GM19467 (cell line): Measurements from ENCODE around the gene KIF6.

Experiments
- ATAC-seq: cut with Tn5 transposase; IDR thresholded peaks from one replicate; pipeline ENCODE4 v1.9.1; 2021; ENCODE audit warnings: mild to moderate bottlenecking, moderate library complexity; ENCODE audit not compliant: unreplicated experiment

Gene KIF6

DNA sequence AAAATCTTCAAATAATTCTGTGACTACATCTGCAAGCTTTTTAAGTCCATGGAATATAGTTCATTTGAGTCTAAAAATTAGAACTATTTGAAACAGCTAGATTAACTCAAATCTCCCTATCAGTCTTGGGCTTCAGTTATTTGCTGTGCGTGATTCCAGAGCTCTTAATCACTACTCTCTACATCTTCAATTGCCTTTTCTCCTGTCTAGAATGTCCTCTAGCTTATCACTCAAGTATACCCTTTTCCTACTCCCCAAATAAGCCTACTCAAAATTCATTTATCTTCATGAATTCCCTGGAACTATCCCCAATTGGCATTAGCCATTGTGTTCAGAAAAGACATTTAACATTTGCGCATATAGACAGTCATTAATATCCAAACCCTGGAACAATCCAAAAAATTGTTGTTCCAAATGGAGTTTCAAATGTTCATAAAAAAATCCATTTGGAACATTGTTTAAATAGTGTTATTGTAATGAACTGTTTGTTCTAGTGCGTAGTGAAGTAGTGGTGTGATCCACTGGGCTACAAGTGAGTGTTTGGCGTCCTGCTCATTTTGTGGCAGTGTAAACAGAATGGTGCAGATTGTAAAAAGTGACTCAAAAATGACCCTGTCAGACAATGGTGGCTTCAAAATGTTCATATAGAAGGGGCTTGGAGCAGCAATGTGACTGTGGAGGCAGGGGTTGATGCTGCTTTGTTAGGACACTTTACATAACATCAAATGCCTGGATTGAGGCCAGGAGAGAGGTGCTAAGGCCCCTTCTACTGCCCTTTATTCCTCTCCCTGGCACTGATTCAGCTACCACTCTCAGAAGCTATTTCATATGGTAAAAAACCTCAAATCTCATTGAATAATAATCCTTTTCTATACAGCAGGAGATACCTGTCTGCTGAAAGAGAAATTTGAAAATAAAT lies 122.3 kb downstream of the KIF6 start:
- ATAC-seq, result no peak

DNA sequence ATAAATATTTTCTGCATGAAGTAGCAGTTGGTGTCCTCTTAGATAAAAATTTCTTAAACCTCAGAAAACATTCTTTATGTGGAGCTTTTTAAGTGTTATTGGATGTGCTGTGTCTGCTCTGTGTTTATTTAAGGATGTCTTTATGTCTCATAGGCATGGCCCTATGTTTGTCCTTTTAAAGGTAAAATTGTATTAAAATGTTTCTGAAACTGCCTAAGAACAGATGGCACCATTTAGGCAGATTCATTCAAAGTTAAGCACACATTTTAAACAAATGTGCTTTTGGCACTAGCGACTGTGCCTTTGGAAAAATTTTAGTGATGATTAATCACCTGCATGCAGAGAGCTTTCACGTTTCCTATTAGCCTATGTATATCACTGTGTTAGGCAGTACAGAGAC lies 125.2 kb downstream of the KIF6 start:
- ATAC-seq, result no peak

DNA sequence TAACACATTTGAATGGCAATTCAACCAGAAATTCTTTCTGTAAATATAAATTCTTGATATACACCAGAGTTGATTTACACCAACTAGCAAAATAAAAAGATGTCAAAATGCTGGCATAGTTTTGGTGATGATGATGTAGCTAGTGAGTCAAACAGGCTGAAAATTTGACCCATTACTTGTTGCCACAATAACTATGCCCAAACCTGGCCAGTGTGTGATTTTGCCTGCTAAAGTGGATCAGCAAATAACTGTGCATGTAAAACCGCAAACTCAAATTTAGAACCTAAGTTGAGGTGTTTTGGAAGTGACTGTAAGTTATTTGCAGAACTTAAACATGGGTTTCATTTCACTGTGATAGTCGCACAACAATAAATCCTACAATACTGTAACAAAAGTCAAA lies 125.9 kb downstream of the KIF6 start:
- ATAC-seq, result no peak

DNA sequence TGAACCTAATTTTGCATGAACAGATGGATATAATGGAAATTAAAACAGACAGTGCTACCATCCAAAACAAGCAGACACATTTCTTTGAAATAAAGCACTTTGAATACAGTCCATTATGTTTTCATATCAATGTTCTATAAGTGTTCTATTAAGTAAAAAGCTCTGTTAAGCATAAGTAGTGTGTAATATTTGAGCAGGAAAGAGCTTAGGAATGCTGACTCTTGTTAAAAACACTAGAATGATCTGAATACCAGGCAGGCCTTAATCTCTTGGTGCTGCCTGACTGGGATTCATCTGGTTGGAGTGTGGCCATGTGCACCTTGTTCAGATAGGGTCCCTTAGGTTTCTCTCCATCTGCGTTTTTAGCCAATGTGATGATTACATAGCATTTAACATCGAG lies 130.9 kb downstream of the KIF6 start:
- ATAC-seq, result no peak

DNA sequence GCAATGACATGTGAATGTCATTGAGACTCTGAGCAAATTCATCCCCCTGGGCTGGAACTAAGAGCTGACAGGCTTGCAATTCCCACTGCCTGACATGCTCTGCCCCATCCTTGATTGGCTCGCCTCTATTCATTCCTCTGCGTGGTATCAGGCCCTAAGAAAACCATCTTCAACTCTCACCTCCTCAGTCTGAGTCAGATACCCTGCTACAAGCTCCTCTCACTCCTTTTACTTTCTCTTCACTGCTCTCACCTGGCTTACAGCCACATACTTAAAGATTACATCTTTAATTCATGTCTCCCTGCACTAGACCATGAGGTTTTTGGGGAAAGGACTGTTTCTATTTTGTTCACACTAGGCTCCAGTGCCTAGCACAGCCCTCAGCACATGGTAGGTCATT lies 131.6 kb downstream of the KIF6 start:
- ATAC-seq, result no peak

DNA sequence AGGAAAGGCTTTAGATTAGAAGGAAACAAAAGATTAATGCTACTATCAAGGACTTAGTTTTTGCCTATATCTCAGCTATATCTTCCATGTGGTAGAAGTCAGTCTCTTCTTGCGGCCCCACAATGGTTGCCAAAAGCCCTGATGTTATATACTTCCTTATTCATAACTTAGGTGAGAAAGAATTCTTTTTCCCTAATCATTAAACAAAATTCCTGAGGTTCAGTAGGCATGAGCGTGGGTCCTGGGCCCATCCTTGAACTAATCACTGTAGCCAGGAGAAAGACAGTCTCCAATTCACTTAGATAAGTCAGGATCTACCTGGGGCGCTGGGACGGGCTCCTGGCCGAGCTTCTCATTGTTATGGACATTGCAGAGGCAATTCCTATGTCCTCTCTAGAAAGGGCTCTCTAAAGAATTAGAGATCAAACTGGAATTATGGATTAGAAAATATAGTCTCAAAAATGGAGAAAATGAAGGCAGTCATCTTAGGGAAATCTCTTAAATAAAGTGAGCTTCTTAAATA lies 134.3 kb downstream of the KIF6 start:
- no peak for ATAC-seq

DNA sequence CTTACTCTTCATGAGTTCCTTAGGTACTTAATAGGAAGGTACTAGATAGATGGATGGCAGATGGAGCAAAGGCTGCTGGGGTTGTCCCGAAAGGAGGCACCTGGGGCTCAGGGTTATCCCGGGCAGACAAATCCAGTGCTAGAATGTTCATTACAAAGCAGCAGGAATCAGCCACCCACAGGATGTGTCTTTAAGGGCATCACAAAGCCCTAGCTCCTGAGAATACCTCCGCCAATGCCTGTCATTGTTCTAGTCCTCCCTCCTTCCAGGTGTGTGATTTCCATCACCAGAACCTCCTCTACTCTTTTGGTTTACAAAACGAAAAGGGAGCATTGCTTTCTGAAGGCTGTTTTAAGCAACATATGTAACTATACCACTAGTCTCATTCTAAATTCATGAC lies 138.1 kb downstream of the KIF6 start:
- no peak for ATAC-seq

DNA sequence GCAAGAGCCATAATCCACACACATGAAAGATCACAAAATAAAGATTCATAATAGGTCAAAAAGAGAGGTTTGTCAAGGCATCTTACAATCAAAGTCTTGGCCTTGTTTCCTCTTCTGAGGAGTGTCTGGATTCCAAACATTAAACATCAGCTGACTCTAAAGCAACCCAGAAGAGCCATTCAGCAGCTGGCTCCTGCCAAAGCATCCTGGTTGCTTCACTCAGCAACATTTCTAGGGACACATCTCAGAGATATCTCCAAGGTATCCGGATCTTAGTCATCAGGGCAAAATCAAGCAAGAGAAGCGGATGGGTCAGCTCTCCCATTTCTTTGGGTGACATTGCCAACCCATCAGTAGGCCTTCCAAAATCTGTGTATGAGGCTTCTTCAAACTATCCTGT lies 139.6 kb downstream of the KIF6 start:
- ATAC-seq, result no peak

DNA sequence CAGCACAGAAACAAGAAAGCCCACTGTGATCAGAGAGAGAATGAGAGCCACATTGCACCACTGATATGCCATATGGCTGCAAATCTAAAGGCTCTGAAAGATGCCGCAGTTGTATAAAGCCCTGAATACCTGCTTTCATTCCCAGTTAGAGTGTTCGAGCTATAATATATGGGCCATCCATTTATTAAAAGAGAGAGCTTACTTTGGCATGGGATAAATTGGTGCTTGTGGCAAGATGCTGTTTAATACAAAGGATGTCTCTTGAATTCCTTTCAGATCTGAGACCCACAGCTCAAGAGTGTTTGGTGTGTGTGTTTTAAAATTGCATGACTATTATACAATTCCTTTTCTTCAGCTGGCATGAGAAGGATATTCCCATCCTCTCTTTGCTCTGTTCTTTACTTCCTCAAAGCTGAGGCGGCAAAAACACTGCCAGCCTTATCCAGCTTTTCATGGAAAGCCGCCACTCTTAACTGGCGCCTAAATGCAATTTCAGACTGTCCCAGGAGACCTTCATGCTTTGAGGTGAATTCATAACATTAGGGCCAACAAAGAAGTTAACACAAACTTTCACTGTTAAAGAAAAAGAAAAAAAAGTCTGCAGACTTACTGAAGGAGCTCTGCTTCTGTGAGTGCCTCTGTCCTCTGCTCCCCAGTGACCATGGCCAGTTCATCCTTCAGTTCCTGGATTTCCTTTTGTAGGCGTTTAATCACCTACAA lies 147.6 kb downstream of the KIF6 start:
- no peak for ATAC-seq

DNA sequence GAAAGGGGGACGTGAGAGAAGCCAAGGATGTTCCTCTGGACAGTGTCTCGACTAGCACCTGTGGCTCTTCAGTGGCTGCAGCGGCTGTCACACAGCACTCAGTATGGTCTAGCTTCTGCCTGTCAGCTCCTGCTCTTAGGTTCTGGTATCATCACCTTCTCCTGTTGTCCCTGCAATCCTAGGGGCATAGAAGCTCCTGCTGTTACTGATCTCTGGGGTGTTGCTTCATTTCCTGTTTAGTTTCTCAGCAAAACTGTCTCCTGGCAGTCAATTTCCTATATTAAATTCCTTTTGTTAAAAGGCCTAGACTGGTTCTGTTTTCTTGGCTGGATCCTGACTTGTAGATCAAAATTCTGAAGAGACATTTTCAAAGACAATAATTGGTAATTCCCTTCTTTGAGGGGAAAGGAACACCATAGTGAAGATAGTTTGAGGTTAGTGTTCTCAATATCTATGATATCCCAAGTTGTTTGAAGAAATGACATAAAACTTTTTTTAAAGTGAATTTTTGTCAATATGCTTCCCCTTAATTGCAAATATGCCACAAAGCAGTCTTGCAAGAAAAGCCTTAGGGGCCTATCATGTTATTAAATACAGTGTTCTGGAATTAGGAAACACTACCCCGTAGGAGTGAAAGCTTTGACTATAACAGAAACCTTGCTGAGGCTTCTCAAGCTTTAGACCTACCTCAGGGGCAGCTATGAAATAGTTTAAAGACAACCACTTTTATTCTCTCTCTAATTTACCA lies 148.5 kb downstream of the KIF6 start:
- no peak for ATAC-seq

DNA sequence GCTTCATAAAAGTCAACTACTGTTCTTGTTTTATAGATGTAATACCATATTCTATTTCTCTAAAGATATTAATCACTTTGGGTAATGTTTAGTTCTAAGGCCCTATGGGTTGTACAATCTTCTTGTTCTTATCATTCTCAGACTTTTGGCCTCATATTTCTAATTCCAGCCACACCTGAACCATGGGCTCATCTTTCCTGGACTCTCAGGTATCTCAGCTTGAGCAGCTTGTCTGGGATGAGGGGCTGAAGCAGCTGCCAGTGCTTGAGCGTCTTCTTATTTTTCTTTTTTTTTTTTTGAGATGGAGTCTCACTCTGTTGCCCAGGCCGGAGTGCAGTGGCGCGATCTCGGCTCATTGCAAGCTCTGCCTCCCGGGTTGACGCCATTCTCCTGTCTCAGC lies 150.2 kb downstream of the KIF6 start:
- ATAC-seq, result no peak

DNA sequence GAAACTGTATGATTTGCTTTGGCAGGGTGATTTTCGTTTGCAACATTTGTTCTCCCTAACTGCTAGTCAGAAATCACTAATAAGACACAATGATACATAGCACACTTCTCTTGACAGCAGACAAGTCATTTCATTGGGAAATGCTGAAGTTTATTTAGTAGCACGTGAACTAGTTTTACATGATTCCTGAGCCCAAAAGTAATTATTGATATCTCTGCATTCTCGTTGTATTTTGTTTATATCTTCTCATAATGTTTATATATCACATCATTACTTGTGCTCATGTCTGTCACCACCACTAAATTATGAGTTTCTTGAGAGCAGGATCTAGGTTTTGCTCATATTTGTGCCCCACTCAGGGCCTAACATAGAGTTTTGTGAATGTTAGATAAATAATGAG lies 151.7 kb downstream of the KIF6 start:
- no peak for ATAC-seq

DNA sequence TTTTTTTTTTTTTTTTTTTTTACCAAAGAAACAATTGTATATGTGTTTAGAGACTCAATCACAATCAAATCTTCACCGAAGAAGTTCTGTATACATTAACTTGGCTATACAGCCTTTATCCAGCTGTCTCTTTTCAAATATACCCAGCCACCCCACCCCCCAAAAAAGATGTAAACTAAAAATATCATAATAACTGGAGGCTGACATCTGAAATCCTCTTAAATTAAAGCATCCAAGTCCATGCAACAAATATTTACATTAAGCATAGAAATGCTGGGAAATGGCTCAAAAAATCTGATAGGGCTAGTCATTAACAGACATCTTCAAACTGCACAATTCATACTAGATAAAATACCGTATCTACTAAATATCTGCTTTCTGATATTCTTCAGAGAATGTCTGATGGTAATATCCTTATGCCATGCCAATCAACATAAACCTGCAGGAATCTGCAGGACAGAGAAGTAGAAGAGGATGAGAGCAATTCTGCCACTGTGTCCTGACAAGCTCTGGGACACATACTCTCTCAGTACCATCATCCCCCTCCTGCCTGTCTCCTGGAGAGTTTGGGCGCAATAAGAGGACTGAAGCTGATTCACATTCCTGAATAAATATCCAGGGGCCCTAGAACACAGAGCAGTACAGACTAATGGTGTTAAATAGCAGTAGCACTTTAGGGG lies 152.4 kb downstream of the KIF6 start:
- no peak for ATAC-seq

DNA sequence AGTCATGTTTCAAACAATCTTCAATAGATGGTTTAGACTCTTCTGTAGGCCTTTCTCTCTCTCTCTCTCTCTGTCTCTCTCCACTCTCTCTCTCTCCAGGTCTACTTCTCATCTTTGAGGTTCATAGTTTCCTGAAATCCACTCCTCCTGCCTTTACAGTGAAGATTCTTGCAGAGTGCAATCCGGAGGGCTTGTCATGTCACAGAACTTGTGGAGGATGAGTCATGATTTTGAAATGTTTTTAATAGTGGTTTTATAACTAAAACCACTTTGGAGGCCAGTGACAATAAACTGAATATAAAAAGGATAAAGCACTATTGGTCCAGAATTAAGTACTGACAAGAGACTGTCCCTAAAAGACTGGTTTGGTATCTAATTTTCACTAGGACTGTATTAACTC lies 156.3 kb downstream of the KIF6 start:
- no peak for ATAC-seq

DNA sequence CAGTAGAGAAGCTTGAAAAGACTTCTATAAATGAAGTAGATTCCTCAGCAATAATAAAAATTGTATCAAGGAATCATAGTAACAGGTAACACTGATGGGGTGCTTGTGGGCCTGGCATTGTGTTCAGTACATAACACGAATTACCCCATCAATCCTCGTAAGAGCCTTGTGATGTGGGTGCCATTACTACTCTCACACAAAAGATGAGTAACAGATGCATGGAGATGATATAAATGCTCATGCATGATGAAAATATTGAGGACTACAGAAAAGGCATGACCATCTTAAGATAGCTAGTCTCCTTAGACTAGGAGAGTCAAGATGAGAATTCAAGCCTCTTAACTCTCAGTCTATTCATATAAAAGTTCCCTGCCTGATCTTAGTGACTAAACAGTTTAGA lies 158.1 kb downstream of the KIF6 start:
- ATAC-seq, result no peak

DNA sequence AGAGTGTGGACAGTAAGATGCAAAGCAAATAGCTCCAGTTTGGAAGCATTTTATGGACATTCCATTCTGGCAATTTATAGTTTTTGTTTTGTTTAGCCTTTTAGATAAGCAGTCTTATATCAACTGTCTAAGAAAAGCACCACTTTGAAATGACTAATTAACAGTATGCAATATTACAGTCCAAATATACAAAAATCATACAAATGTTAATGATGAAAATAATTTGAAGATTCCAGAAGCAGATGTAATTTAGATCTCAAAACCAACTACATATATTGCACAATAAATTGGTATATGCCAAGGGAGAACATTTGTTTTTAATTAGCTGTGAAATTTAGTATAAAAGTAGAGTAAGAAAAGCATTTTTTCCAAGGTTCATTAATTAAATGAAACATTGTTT lies 158.8 kb downstream of the KIF6 start:
- no peak for ATAC-seq

DNA sequence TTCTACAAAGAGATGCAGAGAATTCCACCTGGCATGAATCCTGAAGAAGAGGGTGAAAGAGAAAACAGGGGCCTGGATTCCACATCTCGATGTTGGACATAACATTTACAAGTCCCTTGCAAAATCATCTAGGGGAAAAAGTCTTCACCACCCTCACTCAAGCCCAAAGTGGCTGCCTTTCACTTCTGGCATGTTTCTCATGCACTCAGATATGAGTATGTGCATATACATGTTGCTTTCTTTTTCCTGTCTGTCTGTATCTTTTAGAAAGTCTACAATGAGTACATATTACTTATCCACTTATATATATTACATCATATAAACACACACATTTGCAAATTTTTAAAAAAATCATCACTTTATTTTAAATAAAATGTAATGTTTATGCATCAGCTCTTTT lies 159.3 kb downstream of the KIF6 start:
- ATAC-seq, result no peak

DNA sequence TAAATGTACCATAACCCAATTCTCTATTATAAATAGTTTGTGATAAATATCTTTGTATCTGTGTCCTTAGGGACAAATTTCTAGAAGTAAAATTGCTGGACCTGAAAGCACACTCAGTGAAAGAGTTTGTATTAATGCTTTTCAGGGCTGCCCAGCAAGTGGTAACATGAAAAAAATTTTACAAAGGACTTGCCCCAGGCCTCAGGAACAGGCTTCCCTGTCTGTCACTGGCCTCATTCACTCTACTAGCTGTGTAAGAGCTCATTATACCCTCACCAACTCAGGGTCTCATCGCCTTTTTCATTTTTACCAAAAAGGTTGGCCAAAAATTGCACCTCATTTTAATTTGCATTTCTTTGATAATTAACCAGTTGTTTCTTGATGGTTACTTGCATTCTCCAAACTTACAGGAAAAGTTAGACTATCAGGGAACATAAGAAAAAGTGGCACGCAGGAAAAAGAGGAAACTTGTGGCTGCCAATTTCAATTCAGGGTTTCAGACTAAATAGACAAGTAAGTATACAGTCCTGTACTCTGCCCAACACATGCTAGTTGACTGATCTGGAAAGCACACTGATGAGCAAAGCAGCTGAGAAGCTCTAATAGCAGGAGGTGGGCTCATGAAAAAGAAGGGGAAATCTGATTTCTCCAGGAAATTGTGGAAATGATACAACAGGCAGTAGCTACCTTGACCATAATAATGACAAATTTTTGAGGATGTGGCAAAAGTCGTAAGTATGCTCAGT lies 161.5 kb downstream of the KIF6 start:
- no peak for ATAC-seq

DNA sequence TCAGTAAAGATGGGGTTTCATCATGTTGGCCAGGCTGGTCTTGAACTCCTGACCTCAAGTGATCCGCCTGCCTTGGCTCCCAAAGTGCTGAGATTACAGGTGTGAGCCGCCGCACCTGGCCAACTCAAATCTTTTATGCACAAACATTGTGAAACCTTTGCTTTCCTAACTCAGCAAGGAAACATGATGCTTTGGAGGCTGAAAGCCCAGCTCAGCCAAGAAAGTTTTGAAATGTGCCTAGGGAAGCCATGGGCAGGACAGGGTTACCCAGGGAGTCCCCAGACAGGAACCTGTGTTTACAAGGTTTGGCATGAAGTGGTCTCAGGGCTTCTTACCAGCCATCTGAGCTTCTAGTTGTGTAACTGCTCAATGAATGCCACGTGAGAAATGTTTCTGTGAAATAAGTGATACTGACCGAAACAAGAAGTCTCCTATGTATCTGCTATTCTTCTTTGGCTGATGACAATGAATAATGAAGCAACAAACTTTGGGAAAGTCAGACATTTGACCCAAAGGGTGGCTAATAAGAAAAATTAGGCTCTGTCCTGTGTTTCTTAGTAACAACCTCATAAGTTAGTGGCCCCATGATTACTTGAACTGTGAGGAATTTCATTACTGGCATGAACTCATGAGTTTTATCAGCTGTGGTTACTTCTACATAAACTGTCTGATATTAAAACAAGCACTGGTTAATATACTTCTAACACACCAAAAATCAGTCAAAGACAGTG lies 163.5 kb downstream of the KIF6 start:
- no peak for ATAC-seq

DNA sequence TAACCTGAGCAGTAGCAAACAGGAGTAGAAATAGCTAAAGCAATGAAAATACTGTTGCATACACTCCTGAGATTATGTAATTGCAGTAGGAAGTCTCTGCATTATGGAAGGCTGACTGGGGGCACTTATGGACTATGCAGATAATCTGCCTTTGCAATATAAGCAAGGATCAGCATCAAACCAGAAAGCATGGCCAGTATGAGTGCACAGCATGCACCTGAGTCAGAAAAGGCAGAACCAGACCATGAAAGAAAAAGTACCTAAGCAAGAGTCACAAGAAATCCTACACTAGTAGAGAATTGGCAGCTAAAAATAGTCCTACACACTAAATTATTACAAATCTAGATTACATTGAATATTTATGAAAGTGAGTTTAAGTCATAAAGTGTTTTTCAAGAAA lies 164.3 kb downstream of the KIF6 start:
- ATAC-seq, result no peak
